ENCODE measurements around the gene RMP24.
"Not testable (repeated sequence)": the region's sequence is repeated elsewhere in the genome, so short reads cannot be mapped to it uniquely, and the experiment has no call there.

RMP24 gene

DNA sequence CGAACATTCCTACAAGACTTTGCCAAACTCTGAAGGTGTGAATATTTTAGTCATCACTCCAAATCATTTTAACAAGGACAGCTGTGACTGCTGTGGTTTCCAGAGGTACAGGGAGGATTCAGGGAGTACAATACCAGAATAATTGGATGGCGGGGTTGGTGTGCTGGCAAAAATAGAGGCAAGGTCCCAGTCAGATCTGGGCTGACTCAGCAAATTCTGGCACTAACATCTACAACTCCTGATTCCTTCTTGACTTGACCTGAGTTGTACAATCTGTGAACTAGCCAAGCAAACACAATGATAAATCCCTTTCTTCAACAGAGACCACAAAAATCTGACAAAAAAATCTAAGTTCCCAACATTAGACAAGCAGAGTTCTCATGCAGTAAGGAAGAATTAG is 40.4 kb downstream of the RMP24 start:
- Histone ChIP-seq H3K4me3 (no peak overlapping the region), H3K36me3 (no peaks in the 10 kb centered on the region), H3K9me3 (no peaks in the 10 kb centered on the region), H3K27ac (no peak overlapping the region), H3K4me1 (no peaks in the 10 kb centered on the region), H3K27me3 (no peaks in the 10 kb centered on the region)
- DNase-seq, result no peak
- intact Hi-C loops (cut with DNase I; ENCODE audit: low total_unique reads), result no loop called here
- no peak for TF ChIP-seq CTCF (IDR thresholded peaks at IDR 0.05)

DNA sequence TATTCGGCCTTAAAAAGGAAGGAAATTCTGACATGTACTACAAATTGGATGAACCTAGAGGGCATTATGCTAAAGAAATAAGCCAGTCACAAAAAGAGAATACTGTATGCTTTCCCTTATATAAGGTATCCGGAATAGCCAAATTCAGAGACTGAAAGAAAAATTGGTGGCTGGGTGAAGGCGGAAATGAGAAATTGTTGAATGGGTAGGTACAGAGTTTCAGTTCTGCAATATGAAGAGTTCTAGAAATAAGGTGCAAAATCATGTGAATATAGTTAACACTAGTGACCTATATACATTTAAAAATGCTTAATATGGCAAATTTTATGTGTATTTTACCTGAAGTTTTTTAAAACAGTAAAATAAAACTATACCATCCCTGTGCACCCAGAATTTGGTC is 43.1 kb downstream of the RMP24 start:
- intact Hi-C loops (cut with DNase I; ENCODE audit: low total_unique reads), result loop anchor here (5.0 kb wide), 1 partner anchor 267 kb away; no protein-coding TSS in a partner anchor
- no peaks in the 10 kb centered on the region for H3K9me3 ChIP-seq
- H3K27ac ChIP-seq, result no peak overlapping the region
- TF ChIP-seq CTCF (IDR thresholded peaks at IDR 0.05), result no peak
- no peak for DNase-seq
- no peaks in the 10 kb centered on the region for H3K36me3 ChIP-seq
- no peaks in the 10 kb centered on the region for H3K27me3 ChIP-seq
- no peak overlapping the region for H3K4me3 ChIP-seq
- no peaks in the 10 kb centered on the region for H3K4me1 ChIP-seq

DNA sequence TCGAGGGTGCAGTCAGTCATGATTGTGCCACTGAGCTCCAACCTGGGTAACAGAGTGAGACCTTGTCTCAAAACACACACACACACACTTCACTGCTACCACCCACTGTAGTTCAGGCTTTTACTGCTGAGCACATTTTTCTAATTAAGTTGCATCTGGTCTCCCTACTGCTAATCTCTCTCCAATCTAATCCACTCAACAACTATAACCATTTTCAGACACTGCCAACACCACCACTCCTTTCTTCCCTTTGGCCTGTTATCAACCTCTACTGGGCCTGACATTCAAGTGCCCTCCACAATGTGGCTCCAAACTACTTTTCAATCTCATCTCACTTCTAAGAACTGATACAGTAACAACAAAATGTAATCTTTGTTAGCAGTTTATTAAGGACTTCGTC is 44.8 kb downstream of the RMP24 start:
- Histone ChIP-seq H3K9me3 (no peaks in the 10 kb centered on the region), H3K4me3 (no peak overlapping the region), H3K36me3 (no peaks in the 10 kb centered on the region), H3K27ac (no peak overlapping the region), H3K4me1 (no peaks in the 10 kb centered on the region), H3K27me3 (no peaks in the 10 kb centered on the region)
- intact Hi-C loops (cut with DNase I; ENCODE audit: low total_unique reads), result loop anchor here (5.0 kb wide), 1 partner anchor 265 kb away; no protein-coding TSS in a partner anchor
- DNase-seq, result no peak
- TF ChIP-seq CTCF (IDR thresholded peaks at IDR 0.05), result no peak

- DNase-seq, result no peak
- Histone ChIP-seq H3K27ac (no peak overlapping the region), H3K36me3 (peaks cover 0 to 4% (median 3%) of the 10 kb centered on the region in 3 donors), H3K4me1 (no peaks in the 10 kb centered on the region), H3K4me3 (no peak overlapping the region), H3K9me3 (no peaks in the 10 kb centered on the region), H3K27me3 (no peaks in the 10 kb centered on the region)
- no peak for TF ChIP-seq CTCF (IDR thresholded peaks at IDR 0.05)
- intact Hi-C loops (cut with DNase I; ENCODE audit: low total_unique reads), result no loop called here
Observed at GRCh38 chr18:36020174-36020711, 47.8 kb downstream of the RMP24 start.

DNA sequence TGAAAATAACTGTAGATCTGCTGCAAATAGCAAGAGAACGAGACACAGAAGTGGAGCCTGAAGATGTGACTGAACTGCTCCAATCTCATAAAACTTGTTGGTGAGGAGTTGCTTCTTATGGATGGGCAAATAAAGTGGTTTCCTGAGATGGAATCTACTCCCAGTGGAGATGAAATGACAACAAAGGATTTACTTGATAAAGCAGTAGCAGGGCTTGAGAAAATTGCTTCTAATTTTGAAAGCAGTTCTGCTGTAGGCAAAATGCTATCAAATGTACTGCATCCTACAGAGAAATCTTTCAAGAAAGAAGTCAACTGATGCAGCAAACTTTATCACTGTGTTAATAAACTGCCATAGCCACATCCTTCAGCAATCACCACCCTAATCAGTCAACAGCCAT is 50.9 kb downstream of the RMP24 start:
- H3K4me1 ChIP-seq, result no peaks in the 10 kb centered on the region
- H3K36me3 ChIP-seq, result peaks cover 10 to 23% (median 18%) of the 10 kb centered on the region in 3 donors
- no peak overlapping the region for H3K27ac ChIP-seq
- no peak for DNase-seq
- TF ChIP-seq CTCF (IDR thresholded peaks at IDR 0.05), result no peak
- H3K27me3 ChIP-seq, result no peaks in the 10 kb centered on the region
- H3K9me3 ChIP-seq, result no peaks in the 10 kb centered on the region
- intact Hi-C loops (cut with DNase I; ENCODE audit: low total_unique reads), result no loop called here
- no peak overlapping the region for H3K4me3 ChIP-seq

GRCh38 chr18:36024241-36024640 is 51.8 kb downstream of the RMP24 start:
- H3K4me3 ChIP-seq; intact Hi-C loops (cut with DNase I; ENCODE audit: low total_unique reads); DNase-seq; H3K9me3 ChIP-seq; H3K4me1 ChIP-seq; H3K27ac ChIP-seq; H3K27me3 ChIP-seq: not testable (repeated sequence)
- peaks cover 10 to 32% (median 25%) of the 10 kb centered on the region in 3 donors for H3K36me3 ChIP-seq
